ENCODE measurements around the gene KIF25.
"Not testable (repeated sequence)": the region's sequence is repeated elsewhere in the genome, so short reads cannot be mapped to it uniquely, and the experiment has no call there.

Gene KIF25

GRCh38 chr6:167993831-167994230, 3.6 kb upstream of the KIF25 start:
- in situ Hi-C loops (cut with MboI; ENCODE audit: low sequenced_read_pairs) = no loop called here

GRCh38 chr6:167995302-167995701, 2.2 kb upstream of the KIF25 start:
- in situ Hi-C loops (cut with MboI; ENCODE audit: low sequenced_read_pairs) = no loop called here

GRCh38 chr6:167995731-167996151, 1.7 kb upstream of the KIF25 start:
- in situ Hi-C loops (cut with MboI; ENCODE audit: low sequenced_read_pairs) = no loop called here

- in situ Hi-C loops (cut with MboI; ENCODE audit: low sequenced_read_pairs) = no loop called here
Observed at GRCh38 chr6:167996424-167997199, 859 bp upstream of the KIF25 start.

- in situ Hi-C loops (cut with MboI; ENCODE audit: low sequenced_read_pairs) = no loop called here
Observed at GRCh38 chr6:167998215-167998614, 744 bp downstream of the KIF25 start.

- in situ Hi-C loops (cut with MboI; ENCODE audit: low sequenced_read_pairs) = no loop called here
Observed at GRCh38 chr6:168000198-168001028, 2.9 kb downstream of the KIF25 start.

GRCh38 chr6:168001029-168001332, 3.5 kb downstream of the KIF25 start:
- in situ Hi-C loops (cut with MboI; ENCODE audit: low sequenced_read_pairs) = no loop called here

- in situ Hi-C loops (cut with MboI; ENCODE audit: low sequenced_read_pairs) = not testable (repeated sequence)
Observed at GRCh38 chr6:168001514-168001913, 4.0 kb downstream of the KIF25 start.

GRCh38 chr6:168002804-168003203, 5.3 kb downstream of the KIF25 start:
- in situ Hi-C loops (cut with MboI; ENCODE audit: low sequenced_read_pairs) = no loop called here

- in situ Hi-C loops (cut with MboI; ENCODE audit: low sequenced_read_pairs) = no loop called here
Observed at GRCh38 chr6:168004023-168004422, 6.6 kb downstream of the KIF25 start.

- in situ Hi-C loops (cut with MboI; ENCODE audit: low sequenced_read_pairs) = no loop called here
Observed at GRCh38 chr6:168004945-168005344, 7.5 kb downstream of the KIF25 start.

- in situ Hi-C loops (cut with MboI; ENCODE audit: low sequenced_read_pairs) = no loop called here
Observed at GRCh38 chr6:168005796-168006195, 8.3 kb downstream of the KIF25 start.

- in situ Hi-C loops (cut with MboI; ENCODE audit: low sequenced_read_pairs) = no loop called here
Observed at GRCh38 chr6:168007592-168008338, 10.3 kb downstream of the KIF25 start.

- in situ Hi-C loops (cut with MboI; ENCODE audit: low sequenced_read_pairs) = no loop called here
Observed at GRCh38 chr6:168009331-168009730, 11.9 kb downstream of the KIF25 start.

GRCh38 chr6:168011291-168011690, 13.8 kb downstream of the KIF25 start:
- in situ Hi-C loops (cut with MboI; ENCODE audit: low sequenced_read_pairs) = no loop called here

GRCh38 chr6:168012431-168013249, 15.2 kb downstream of the KIF25 start:
- in situ Hi-C loops (cut with MboI; ENCODE audit: low sequenced_read_pairs) = no loop called here

- in situ Hi-C loops (cut with MboI; ENCODE audit: low sequenced_read_pairs) = no loop called here
Observed at GRCh38 chr6:168013250-168013915, 15.9 kb downstream of the KIF25 start.

- in situ Hi-C loops (cut with MboI; ENCODE audit: low sequenced_read_pairs) = no loop called here
Observed at GRCh38 chr6:168014428-168014827, 17.0 kb downstream of the KIF25 start.

- in situ Hi-C loops (cut with MboI; ENCODE audit: low sequenced_read_pairs) = no loop called here
Observed at GRCh38 chr6:168015009-168015408, 17.5 kb downstream of the KIF25 start.

- in situ Hi-C loops (cut with MboI; ENCODE audit: low sequenced_read_pairs) = no loop called here
Observed at GRCh38 chr6:168015482-168016175, 18.2 kb downstream of the KIF25 start.

All from HL-60/S4 (cell line).